Measurements from ENCODE around the gene VPS9D1. TPM values are rescaled to one million over a fixed set of nuclear protein-coding genes. Genes with fewer than 3 reads are reported as not detected.
"Not testable (repeated sequence)": the region's sequence is repeated elsewhere in the genome, so short reads cannot be mapped to it uniquely, and the experiment has no call there.

VPS9D1 gene
- total RNA-seq, 1 donor from 2014 or later: 11.4 TPM

DNA sequence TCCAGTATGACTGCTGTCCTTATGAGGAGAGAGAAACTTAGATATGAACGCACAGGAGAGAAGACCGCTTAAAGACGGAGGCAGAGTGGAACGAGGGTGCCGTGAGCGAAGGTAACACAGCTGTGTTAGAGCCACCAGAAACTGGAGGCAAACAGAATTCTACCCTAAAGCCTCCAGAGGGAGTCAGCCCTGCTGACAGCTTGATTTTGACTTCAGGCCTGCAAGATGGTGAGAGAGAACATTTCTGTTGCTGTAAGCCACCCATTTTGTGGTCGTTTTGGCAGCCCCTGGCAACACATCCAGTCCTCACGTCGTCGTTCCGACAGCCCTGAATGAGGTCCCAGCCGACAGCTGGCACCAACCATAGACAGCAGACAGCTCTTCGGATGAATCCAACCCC lies 16.4 kb downstream of the VPS9D1 start:
- H3K4me3 ChIP-seq (ENCODE audit: low read depth, low read length): no peak overlapping the region
- no peak for DNase-seq (ENCODE audit: low read depth)
- no peak for TF ChIP-seq CTCF (conservative IDR thresholded peaks at IDR 0.05; ENCODE audit: low read depth, low read length)

GRCh38 chr16:89701425-89702406 lies 19.0 kb downstream of the VPS9D1 start, which contains the start of gene SPATA2L:
Gene SPATA2L (minus strand): TSS chr16:89701705. CDS start chr16:89701232, 473 bp downstream.
- H3K4me3 ChIP-seq (ENCODE audit: low read depth, low read length): peak within 1 kb of the TSS; percentile 73
- peak; percentile 34 for TF ChIP-seq CTCF (conservative IDR thresholded peaks at IDR 0.05; ENCODE audit: low read depth, low read length)
- no peak for DNase-seq (ENCODE audit: low read depth)

GRCh38 chr16:89700649-89701424 lies 19.9 kb downstream of the VPS9D1 start:
- TF ChIP-seq CTCF (conservative IDR thresholded peaks at IDR 0.05; ENCODE audit: low read depth, low read length): peak; percentile 30
- no peak for DNase-seq (ENCODE audit: low read depth)
- H3K4me3 ChIP-seq (ENCODE audit: low read depth, low read length): peak overlapping the region; percentile 73

DNA sequence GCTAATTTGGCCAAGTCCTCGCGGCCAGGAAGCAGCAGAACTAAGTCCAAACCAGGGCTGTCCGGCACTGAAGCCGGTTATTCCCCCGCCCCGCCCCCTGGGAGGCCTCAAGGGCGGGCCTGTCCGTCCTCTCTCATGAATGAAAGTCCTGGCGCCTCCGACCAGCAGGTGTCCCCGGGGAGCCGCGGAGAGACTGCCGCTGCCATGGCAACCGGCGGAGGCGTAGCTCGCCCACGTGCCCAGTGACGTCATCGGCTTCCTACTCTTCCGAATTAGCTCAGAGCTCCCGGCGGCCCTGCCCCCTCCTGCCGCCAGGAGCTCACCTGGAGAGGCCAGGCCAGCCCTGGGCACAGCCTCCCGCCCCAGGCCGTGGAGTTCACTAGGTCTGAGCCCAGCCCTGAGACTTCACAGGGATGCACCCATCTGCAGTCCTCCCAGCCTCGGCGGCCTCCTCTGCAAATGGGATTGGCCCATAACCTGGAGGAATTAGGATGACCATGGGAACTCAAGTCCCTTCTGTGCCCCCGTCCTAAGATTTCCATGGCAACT lies 20.5 kb downstream of the VPS9D1 start:
- peak; percentile 67 for TF ChIP-seq CTCF (conservative IDR thresholded peaks at IDR 0.05; ENCODE audit: low read depth, low read length)
- H3K4me3 ChIP-seq (ENCODE audit: low read depth, low read length): peak overlapping the region; percentile 73
- peak; percentile 68 for DNase-seq (ENCODE audit: low read depth)

DNA sequence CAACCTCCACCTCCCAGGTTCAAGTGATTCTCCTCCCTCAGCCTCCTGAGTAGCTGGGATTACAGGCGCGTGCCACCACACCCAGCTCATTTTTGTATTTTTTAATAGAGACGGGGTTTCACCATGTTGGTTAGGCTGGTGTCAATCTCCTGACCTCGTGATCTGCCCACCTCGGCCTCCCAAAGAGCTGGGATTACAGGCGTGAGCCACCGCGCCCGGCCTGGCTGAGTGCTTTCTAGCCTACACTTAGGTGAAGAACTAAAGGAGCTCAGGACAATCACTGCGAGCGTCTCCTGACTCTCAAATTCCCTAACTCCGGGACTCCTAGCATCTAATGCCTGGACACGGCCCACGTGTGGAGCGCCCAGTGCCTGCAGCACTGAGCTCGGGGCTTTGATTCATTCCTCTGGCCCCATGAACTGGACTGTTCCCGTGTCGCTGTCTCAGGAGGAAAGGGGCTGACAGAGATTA lies 21.0 kb downstream of the VPS9D1 start:
- not testable (repeated sequence) for DNase-seq (ENCODE audit: low read depth)
- H3K4me3 ChIP-seq (ENCODE audit: low read depth, low read length): peak overlapping the region; percentile 31

DNA sequence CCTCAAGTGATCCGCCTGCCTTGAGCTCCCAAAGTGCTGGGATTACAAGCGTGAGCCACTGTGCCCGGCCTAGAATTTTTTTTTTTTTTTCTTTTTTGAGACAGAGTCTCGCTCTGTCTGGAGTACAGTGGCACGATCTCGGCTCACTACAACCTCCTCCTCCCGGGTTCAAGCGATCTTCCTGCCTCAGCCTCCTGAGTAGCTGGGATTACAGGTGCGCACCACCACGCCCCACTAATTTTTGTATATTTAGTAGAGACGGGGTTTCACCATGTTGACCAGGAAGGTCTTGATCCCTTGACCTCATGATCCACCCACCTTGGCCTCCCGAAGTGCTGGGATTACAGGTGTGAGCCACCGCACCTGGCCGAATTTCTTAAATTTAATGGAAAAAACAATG lies 22.0 kb downstream of the VPS9D1 start:
- not testable (repeated sequence) for DNase-seq (ENCODE audit: low read depth); H3K4me3 ChIP-seq (ENCODE audit: low read depth, low read length)

GRCh38 chr16:89697616-89698331 lies 22.9 kb downstream of the VPS9D1 start:
- TF ChIP-seq CTCF (conservative IDR thresholded peaks at IDR 0.05; ENCODE audit: low read depth, low read length): no peak
- no peak for DNase-seq (ENCODE audit: low read depth)
- no peak overlapping the region for H3K4me3 ChIP-seq (ENCODE audit: low read depth, low read length)
